GM12878 (cell line): ENCODE data around the gene LRRN2. TPM values are rescaled to one million over a fixed set of nuclear protein-coding genes. Genes with fewer than 3 reads are reported as not detected.

Source experiments
- ATAC-seq: fragments of 200-7000 bp; cut with Tn5 transposase; 3 replicates; pipeline ENCODE4 v1.9.1; 2020; ENCODE audit warnings: mild to moderate bottlenecking, moderate library complexity
- BruUV-seq: library from RNA; stranded (reverse); fragments of 400-500 nt; replicated peaks from 2 replicates; lab custom pipeline; 2021; lab: Mats Ljungman, UMichigan
- CTCF ChIA-PET: fragments of 300-600 bp; sonication (Branson Sonifier 250); formaldehyde crosslinking; extraction: SDS; loops from one replicate; lab custom pipeline; 2021; ENCODE audit warnings: inconsistent platforms; lab: Yijun Ruan, JAX
- POLR2A ChIA-PET: fragments of 350-600 bp; formaldehyde crosslinking; extraction: SDS; loops from one replicate; lab custom pipeline; 2021; ENCODE audit warnings: inconsistent platforms; lab: Charles Lee
- RAD21 ChIA-PET: fragments of 300-600 bp; sonication (Branson Sonifier 250); formaldehyde crosslinking; loops from one replicate; lab custom pipeline; 2023; ENCODE audit warnings: antibody characterized with exemption; ENCODE audit not compliant: unreplicated experiment; lab: Charles Lee
- SMC1A ChIA-PET: fragments of 300-600 bp; sonication (Branson Sonifier 250); formaldehyde crosslinking; loops from one replicate; lab custom pipeline; 2023; ENCODE audit not compliant: unreplicated experiment, uncharacterized antibody; lab: Charles Lee
- DNase-seq: peaks from one replicate; pipeline ENCODE4 v3.0.0-alpha.2; 2011; ENCODE audit warnings: low read depth, low spot score
- FAIRE-seq: peaks from 3 replicates; lab custom pipeline; 2011; peaks lifted over from hg19 to GRCh38; lab: Jason Lieb, UNC
- H2AFZ ChIP-seq: 2 replicates; pipeline ENCODE4 v1.6.0; 2011; ENCODE audit warnings: low read depth, low read length, control low read depth; ENCODE audit not compliant: control insufficient read depth
- H3K27ac ChIP-seq: 2 replicates; pipeline ENCODE4 v1.5.1; 2011; ENCODE audit warnings: control low read depth; ENCODE audit not compliant: control insufficient read depth, insufficient read depth
- H3K27me3 ChIP-seq, 2 experiments: replicated peaks in 1 of 2; 2 replicates each; pipeline versions ENCODE4 v1.6.0 to v1.6.1; 2011; ENCODE audit warnings: low read length in 1 of 2; ENCODE audit not compliant: control insufficient read depth in 2 of 2, insufficient read depth in 2 of 2
- H3K36me3 ChIP-seq, 2 experiments: 2 replicates each; pipeline ENCODE4 v1.5.1; 2011; ENCODE audit warnings: low read length in 1 of 2; ENCODE audit not compliant: control insufficient read depth in 2 of 2, insufficient read depth in 2 of 2
- H3K4me1 ChIP-seq: 2 replicates; pipeline ENCODE4 v1.6.1; 2011; ENCODE audit warnings: mild to moderate bottlenecking, low read length, moderate library complexity, mixed read lengths; ENCODE audit not compliant: control insufficient read depth, insufficient read depth
- H3K4me2 ChIP-seq: 2 replicates; pipeline ENCODE4 v1.6.0; 2011; ENCODE audit warnings: control low read depth; ENCODE audit not compliant: control insufficient read depth, insufficient read depth
- H3K4me3 ChIP-seq: fragments of 200-600 bp; sonication (generic); 2 replicates; pipeline ENCODE4 v1.5.1; 2016
- H3K79me2 ChIP-seq: 2 replicates; pipeline ENCODE4 v1.6.0; 2011; ENCODE audit warnings: low read length; ENCODE audit not compliant: control insufficient read depth, insufficient read depth
- H3K9ac ChIP-seq: 2 replicates; pipeline ENCODE4 v1.8.0; 2011; ENCODE audit warnings: low read length, control low read depth, mixed read lengths; ENCODE audit not compliant: control insufficient read depth, insufficient read depth
- H3K9me3 ChIP-seq: replicated peaks from 3 replicates; pipeline ENCODE4 v1.5.1; 2011; ENCODE audit warnings: mild to moderate bottlenecking, low read length; ENCODE audit not compliant: control insufficient read depth, insufficient read depth
- H4K20me1 ChIP-seq: 2 replicates; pipeline ENCODE4 v1.6.0; 2011; ENCODE audit not compliant: control insufficient read depth, insufficient read depth
- ATF7 ChIP-seq: fragments of 450-650 bp; IDR thresholded peaks from 2 replicates; pipeline ENCODE4 v1.6.1; 2016; ENCODE audit warnings: low read depth, mild to moderate bottlenecking
- CBX5 ChIP-seq: sonication (generic); IDR thresholded peaks from 2 replicates; pipeline ENCODE4 v1.6.1; 2016; ENCODE audit warnings: low read depth, moderate library complexity, mild to moderate bottlenecking, inconsistent platforms
- CHD2 ChIP-seq: IDR thresholded peaks from 2 replicates; pipeline ENCODE4 v1.6.1; 2011; ENCODE audit warnings: low read depth, low read length, improper control_type of control experiment, borderline replicate concordance
- EP300 ChIP-seq, 2 experiments: fragments of 150-350 bp in 1 of 2; IDR thresholded peaks; 2 replicates each; pipeline ENCODE4 v1.6.1; 2011 to 2012; ENCODE audit warnings: low read depth in 2 of 2, low read length in 2 of 2, borderline replicate concordance in 1 of 2, improper control_type of control experiment in 1 of 2, inconsistent platforms in 1 of 2; ENCODE audit not compliant: control insufficient read depth in 1 of 2
- ETV6 ChIP-seq, 2 experiments: fragments of 450-650 bp in 1 of 2; IDR thresholded peaks in 1 of 2; conservative IDR thresholded peaks in 1 of 2; 2 replicates each; pipeline ENCODE4 v1.6.1; 2014; ENCODE audit warnings: antibody characterized with exemption in 1 of 2, borderline replicate concordance in 1 of 2, low read depth in 1 of 2, mild to moderate bottlenecking in 1 of 2, moderate library complexity in 1 of 2
- MEF2B ChIP-seq: fragments of 450-650 bp; IDR thresholded peaks from 2 replicates; pipeline ENCODE4 v1.6.1; 2018; ENCODE audit warnings: mild to moderate bottlenecking, moderate library complexity; ENCODE audit not compliant: partially characterized antibody, poor library complexity, severe bottlenecking
- NFYA ChIP-seq: IDR thresholded peaks from 2 replicates; pipeline ENCODE4 v1.6.1; 2011; ENCODE audit warnings: low read depth, mild to moderate bottlenecking, low read length, improper control_type of control experiment, borderline replicate concordance
- PKNOX1 ChIP-seq: fragments of 450-650 bp; IDR thresholded peaks from 2 replicates; pipeline ENCODE4 v1.6.1; 2016; ENCODE audit warnings: mild to moderate bottlenecking
- WRNIP1 ChIP-seq: IDR thresholded peaks from 2 replicates; pipeline ENCODE4 v1.6.1; 2011; ENCODE audit warnings: low read depth, low read length, improper control_type of control experiment, borderline replicate concordance
- ZBTB11 ChIP-seq: fragments of 450-650 bp; formaldehyde crosslinking; IDR thresholded peaks from 2 replicates; pipeline ENCODE4 v1.5.0; 2022; ENCODE audit warnings: mild to moderate bottlenecking, missing genetic modification characterization
- WGBS: methylation state at CpG from one replicate; pipeline ENCODE4 v1.1.6; 2016; ENCODE audit warnings: low lambda C conversion rate; ENCODE audit not compliant: insufficient replicate concordance, insufficient coverage; ENCODE audit errors: missing lambda C conversion rate; 5-methylcytosine and 5-hydroxymethylcytosine counted together
- in situ Hi-C: fragments of 300-500 bp; cut with MboI; formaldehyde crosslinking; loops from 9 replicates; pipeline ENCODE4 v1.14.3; 2018; ENCODE audit warnings: mixed read lengths
- intact Hi-C: fragments of 100-400 bp; cut with micrococcal nuclease; formaldehyde crosslinking; loops from one replicate; pipeline ENCODE4 v1.14.2; 2022; ENCODE audit not compliant: unreplicated experiment
- polyA plus RNA-seq, 11 experiments: library from polyadenylated mRNA; depleted of rRNA in 4 of 11; unstranded in 6 of 11; stranded (reverse) in 5 of 11; fragments of >200 nt; fragmentation: Nextera tagmentation in 4 of 11; fragmentation: Illumina TruSeq in 1 of 11; extraction: Ambion mirVana in 4 of 11; extraction: Trizol in 1 of 11; gene quantifications; 1 replicate in 1 of 11; 2 replicates in 10 of 11; pipeline versions ENCODE4 v1.2.1 to v1.2.3, GENCODE V29; 2011 to 2016; ENCODE audit warnings: inconsistent platforms in 2 of 11, missing spikeins in 2 of 11, low read depth in 1 of 11
- total RNA-seq, 4 experiments: library from RNA; depleted of rRNA in 3 of 4; stranded (reverse); fragments of >200 nt in 3 of 4; fragmentation: Illumina TruSeq in 1 of 4; extraction: Trizol in 1 of 4; gene quantifications; 2 replicates each; pipeline versions ENCODE4 v1.2.1 to v1.2.3, GENCODE V29; 2013 to 2021

LRRN2 gene
- total and polyA plus RNA-seq, 10 of the 15 experiments (the other 5 are each of a cell fraction or from before 2014, with no cell fraction given) = not detected

GRCh38 chr1:204672482-204673121 lies 12.9 kb downstream of the LRRN2 start:
- Histone ChIP-seq H3K27ac (no peak overlapping the region), H3K27me3 (peaks cover 2 to 8% of the 10 kb centered on the region in 2 experiments; a peak in 3 of 4 replicates), H3K4me2 (no peak overlapping the region), H3K4me1 (no peaks in the 10 kb centered on the region), H2AFZ (no peak overlapping the region), H3K79me2 (no peaks in the 10 kb centered on the region), H3K9ac (no peak overlapping the region), H3K9me3 (no peaks in the 10 kb centered on the region), H3K4me3 (no peak overlapping the region), H3K36me3 (no peaks in the 10 kb centered on the region), H4K20me1 (no peaks in the 10 kb centered on the region; the same call in 1 of the 2 replicates)
- no peak for TF ChIP-seq ATF7
- no peak for TF ChIP-seq EP300 (IDR thresholded peaks at IDR 0.05; ENCODE audit: borderline replicate concordance in 1 of 2, control insufficient read depth in 1 of 2, low read depth in 2 of 2, low read length in 2 of 2)
- no peak for TF ChIP-seq PKNOX1
- TF ChIP-seq NFYA = no peak
- no peak for TF ChIP-seq MEF2B
- TF ChIP-seq ETV6 (conservative IDR thresholded peaks at IDR 0.05 in 1 of 2, IDR thresholded peaks at IDR 0.05 in 1 of 2; ENCODE audit: borderline replicate concordance in 1 of 2, low read depth in 1 of 2) = no peak
- no peak for TF ChIP-seq ZBTB11 (CRISPR knock-in tag)
- no peak for TF ChIP-seq CBX5
- no peak for TF ChIP-seq CHD2
- no peak for TF ChIP-seq WRNIP1
- WGBS = 44% methylated on average over 10 of the region's 10 CpGs
- intact Hi-C loops = no loop called here
- SMC1A ChIA-PET = no interaction called here
- DNase-seq (no peak), FAIRE-seq (no peak), ATAC-seq (no peak)
- in situ Hi-C loops = no loop called here
- RAD21 ChIA-PET = no interaction called here
- CTCF ChIA-PET = interaction anchor here (0.6 to 1.6 kb wide), 3 partner anchors 9 to 137 kb away, joined by 3 to 4 read pairs (median 3); no protein-coding TSS in a partner anchor
- no TSS peak for BruUV-seq
- POLR2A ChIA-PET = no interaction called here
